Spleen (tissue), 11 donors: ENCODE data around the gene SNRNP27. TPM values are rescaled to one million over a fixed set of nuclear protein-coding genes. Genes with fewer than 3 reads are reported as not detected.
"Not testable (repeated sequence)": the region's sequence is repeated elsewhere in the genome, so short reads cannot be mapped to it uniquely, and the experiment has no call there.

Experiments
- DNase-seq: peaks from one replicate; pipeline ENCODE4 v3.0.0-alpha.2; 2020
- H3K27ac ChIP-seq, 8 donors: fragments of 200-600 bp; sonication (generic) in 7 of 8; 1 replicate in 4 of 8; 2 replicates in 4 of 8; pipeline versions ENCODE4 v1.5.0 to v1.8.0; 2016 to 2021; ENCODE audit warnings: inconsistent platforms in 4 of 8, mild to moderate bottlenecking in 4 of 8, moderate library complexity in 1 of 8
- H3K27me3 ChIP-seq, 7 donors: fragments of 200-600 bp; sonication (generic) in 6 of 7; replicated peaks in 1 of 7; 1 replicate in 4 of 7; 2 replicates in 3 of 7; pipeline versions ENCODE4 v1.5.0 to v1.8.0; 2016 to 2021; ENCODE audit warnings: inconsistent platforms in 3 of 7, mild to moderate bottlenecking in 1 of 7
- H3K36me3 ChIP-seq, 6 donors: fragments of 200-600 bp; sonication (generic) in 5 of 6; 1 replicate in 4 of 6; 2 replicates in 2 of 6; pipeline versions ENCODE4 v1.5.0 to v1.8.0; 2016 to 2021; ENCODE audit warnings: inconsistent platforms in 2 of 6
- H3K4me1 ChIP-seq, 6 donors: fragments of 200-600 bp; sonication (generic) in 5 of 6; 1 replicate in 3 of 6; 2 replicates in 3 of 6; pipeline versions ENCODE4 v1.5.0 to v1.8.0; 2016 to 2021; ENCODE audit warnings: inconsistent platforms in 3 of 6
- H3K4me3 ChIP-seq, 8 donors: fragments of 200-600 bp; sonication (generic) in 7 of 8; 1 replicate in 4 of 8; 2 replicates in 4 of 8; pipeline versions ENCODE4 v1.5.0 to v1.8.0; 2016 to 2021; ENCODE audit warnings: inconsistent platforms in 4 of 8, mild to moderate bottlenecking in 4 of 8, moderate library complexity in 2 of 8
- H3K9me3 ChIP-seq, 8 donors: fragments of 200-600 bp; sonication (generic) in 7 of 8; 1 replicate in 4 of 8; 2 replicates in 4 of 8; pipeline versions ENCODE4 v1.5.0 to v1.8.0; 2016 to 2021; ENCODE audit warnings: inconsistent platforms in 4 of 8
- POLR2A ChIP-seq, 3 donors: fragments of 450-650 bp; IDR thresholded peaks; one replicate each; pipeline ENCODE4 v1.5.1; 2017; ENCODE audit warnings: antibody characterized with exemption in 3 of 3, mild to moderate bottlenecking in 1 of 3
- POLR2AphosphoS5 ChIP-seq, 3 donors: sonication (generic); formaldehyde crosslinking; IDR thresholded peaks; one replicate each; pipeline ENCODE4 v1.5.1; 2017; ENCODE audit warnings: antibody characterized with exemption in 3 of 3
- WGBS, 5 donors: extraction: QIAGEN DNeasy Blood & Tissue Kit in 3 of 5; methylation state at CpG; one replicate each; pipeline versions ENCODE4 v1.1.5 to v1.1.7; 2013 to 2018; 5-methylcytosine and 5-hydroxymethylcytosine counted together
- intact Hi-C: fragments of 100-400 bp; cut with DNase I; formaldehyde crosslinking; loops from one replicate; pipeline ENCODE4 v1.15.0; 2023; ENCODE audit warnings: low total_unique reads
- polyA plus RNA-seq, 3 donors: library from polyadenylated mRNA; stranded (reverse); fragments of 200-250 nt; gene quantifications; one replicate each; pipeline ENCODE4 v1.2.1, GENCODE V29; 2013
- small RNA-seq, 4 donors: library from RNA; depleted of rRNA; stranded (forward); fragments of <200 nt; gene quantifications; one replicate each; pipeline ENCODE3, GENCODE V24; 2016
- total RNA-seq, 7 donors: library from RNA; depleted of rRNA in 3 of 7; stranded (reverse); fragments of >200 nt in 3 of 7; fragmentation: NEBNext Ultra II Directional in 4 of 7; extraction: Animal tissue kit (Norgen Biotek cat#: 25700) in 4 of 7; gene quantifications; one replicate each; pipeline versions ENCODE4 v1.1.0 to v1.2.1, GENCODE V29; 2016 to 2021
- TF ChIP-seq, protein P1 (sequence below), 11 experiments: fragments of 200-600 bp in 7 of 11; fragments of 450-650 bp in 4 of 11; sonication (generic) in 4 of 11; IDR thresholded peaks in 8 of 11; conservative IDR thresholded peaks in 3 of 11; 1 replicate in 7 of 11; 2 replicates in 4 of 11; pipeline versions ENCODE4 v1.4.0 to v1.8.0; 2016 to 2021; ENCODE audit warnings: antibody characterized with exemption in 11 of 11, inconsistent platforms in 4 of 11, mild to moderate bottlenecking in 1 of 11
- donor health status: healthy with polysubstance abuse.
- donor health status: DM: no; HTN: no; CAD: no; lungs with moderate emphysema.
- donor health status: DM: no; HTN: no; CAD: no.
- donor health status: Bipolar disorder and iron deficiency.
- donor health status: healthy.
- donor health status: DM: no; HTN: no; CAD: no.
- donor health status: DM: yes; HTN: yes; CAD: no.

SNRNP27 gene
- total and polyA plus RNA-seq, 10 donors = 28.0 to 62.9 (median 40.7) TPM

DNA sequence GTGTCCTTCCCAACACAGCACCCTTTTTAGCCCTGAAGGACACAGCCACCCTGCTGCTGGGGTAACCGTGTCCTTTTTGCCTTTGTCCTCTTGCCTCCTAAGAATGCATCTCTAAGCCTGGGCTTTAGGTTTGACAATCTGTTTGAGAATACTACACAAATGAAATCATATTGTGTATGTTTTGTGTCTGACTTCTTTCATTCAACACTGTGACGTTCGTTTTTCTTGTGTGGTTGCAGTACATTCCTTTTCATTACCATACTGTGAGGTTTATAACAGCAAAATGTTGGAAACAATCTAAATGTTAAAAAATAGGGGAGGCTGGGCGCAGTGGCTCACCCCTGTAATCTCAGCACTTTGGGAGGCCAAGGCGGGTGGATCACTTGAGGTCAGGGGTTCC is 56.5 kb downstream of the SNRNP27 start:
- TF ChIP-seq POLR2AphosphoS5 (IDR thresholded peaks at IDR 0.05) = no peak
- TF ChIP-seq, protein P1, sequence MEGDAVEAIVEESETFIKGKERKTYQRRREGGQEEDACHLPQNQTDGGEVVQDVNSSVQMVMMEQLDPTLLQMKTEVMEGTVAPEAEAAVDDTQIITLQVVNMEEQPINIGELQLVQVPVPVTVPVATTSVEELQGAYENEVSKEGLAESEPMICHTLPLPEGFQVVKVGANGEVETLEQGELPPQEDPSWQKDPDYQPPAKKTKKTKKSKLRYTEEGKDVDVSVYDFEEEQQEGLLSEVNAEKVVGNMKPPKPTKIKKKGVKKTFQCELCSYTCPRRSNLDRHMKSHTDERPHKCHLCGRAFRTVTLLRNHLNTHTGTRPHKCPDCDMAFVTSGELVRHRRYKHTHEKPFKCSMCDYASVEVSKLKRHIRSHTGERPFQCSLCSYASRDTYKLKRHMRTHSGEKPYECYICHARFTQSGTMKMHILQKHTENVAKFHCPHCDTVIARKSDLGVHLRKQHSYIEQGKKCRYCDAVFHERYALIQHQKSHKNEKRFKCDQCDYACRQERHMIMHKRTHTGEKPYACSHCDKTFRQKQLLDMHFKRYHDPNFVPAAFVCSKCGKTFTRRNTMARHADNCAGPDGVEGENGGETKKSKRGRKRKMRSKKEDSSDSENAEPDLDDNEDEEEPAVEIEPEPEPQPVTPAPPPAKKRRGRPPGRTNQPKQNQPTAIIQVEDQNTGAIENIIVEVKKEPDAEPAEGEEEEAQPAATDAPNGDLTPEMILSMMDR (IDR thresholded peaks at IDR 0.05 in 8 of 11, conservative IDR thresholded peaks at IDR 0.05 in 3 of 11) = no peak
- H3K4me3 ChIP-seq = no peak overlapping the region
- no peak overlapping the region for H3K27ac ChIP-seq
- WGBS, 5 donors = 86 to 92% (median 87%) methylated on average over 5 of the region's 5 CpGs
- no peaks in the 10 kb centered on the region for H3K36me3 ChIP-seq
- intact Hi-C loops = no loop called here
- H3K9me3 ChIP-seq = no peaks in the 10 kb centered on the region
- peaks cover 0 to 6% (median 0%) of the 10 kb centered on the region in 7 donors for H3K27me3 ChIP-seq
- DNase-seq = no peak
- peaks cover 4 to 59% (median 18%) of the 10 kb centered on the region in 6 donors for H3K4me1 ChIP-seq

DNA sequence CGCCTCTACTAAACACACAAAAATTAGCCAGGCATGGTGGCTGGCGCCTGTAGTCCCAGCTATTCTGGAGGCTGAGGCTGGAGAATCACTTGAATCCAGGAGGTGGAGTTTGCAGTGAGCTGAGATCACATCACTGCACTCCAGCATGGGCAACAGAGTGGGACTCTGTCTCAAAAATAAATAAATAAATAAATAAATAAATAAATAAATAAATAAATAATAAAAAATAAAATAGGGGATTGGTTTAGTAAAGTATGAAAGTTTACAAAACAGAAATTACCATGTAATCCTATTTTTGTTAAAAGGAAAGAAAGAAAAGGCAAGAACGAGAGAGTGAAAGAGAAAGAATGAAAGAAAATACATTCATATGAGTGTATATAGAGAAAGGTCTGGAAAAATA is 56.9 kb downstream of the SNRNP27 start:
- H3K27ac ChIP-seq, intact Hi-C loops, DNase-seq, H3K9me3 ChIP-seq, H3K36me3 ChIP-seq, H3K27me3 ChIP-seq, H3K4me3 ChIP-seq: not testable (repeated sequence)
- 88 to 96% (median 91%) methylated on average over 3 of the region's 3 CpGs for WGBS, 5 donors
- H3K4me1 ChIP-seq = peaks cover 4 to 54% (median 16%) of the 10 kb centered on the region in 6 donors

DNA sequence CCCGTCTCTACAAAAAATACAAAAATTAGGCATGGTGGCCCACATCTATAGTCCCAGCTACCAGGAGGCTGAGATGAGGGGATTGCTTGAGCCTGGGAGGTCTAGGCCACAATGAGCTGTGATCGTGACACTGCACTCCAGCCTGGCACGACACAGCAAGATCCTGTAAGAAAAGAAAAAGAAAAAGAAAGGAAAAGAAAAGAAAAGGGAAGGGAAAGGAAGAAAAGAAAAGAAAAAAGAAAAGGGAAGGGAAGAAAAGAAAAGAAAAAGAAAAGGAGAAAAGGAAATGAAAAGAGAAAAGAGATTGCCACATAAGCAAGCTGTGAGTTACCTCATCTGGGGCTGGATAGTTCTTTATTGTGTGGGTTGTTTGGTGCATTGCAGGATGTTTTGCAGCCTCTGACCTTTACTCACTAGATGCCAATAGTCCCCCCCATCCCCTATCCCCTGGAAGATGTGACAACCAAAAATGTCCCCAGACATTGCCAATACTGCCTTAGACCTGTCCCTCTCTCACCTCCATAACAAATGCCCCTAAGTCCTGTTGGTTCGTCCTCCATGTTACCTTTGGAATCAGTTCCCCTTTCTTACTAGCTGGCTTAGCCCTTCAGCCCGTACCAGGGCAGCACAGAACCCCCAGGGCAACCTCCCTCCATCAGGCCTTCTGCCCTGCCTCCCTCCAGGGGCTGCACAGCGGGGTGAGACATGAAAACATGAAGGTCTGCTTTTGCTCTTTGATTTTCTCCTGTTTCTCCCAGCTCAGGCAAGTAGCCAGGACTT is 58.8 kb downstream of the SNRNP27 start:
- Histone ChIP-seq H3K9me3 (no peaks in the 10 kb centered on the region), H3K4me3 (peak overlapping the region in 1 of 8 donors; percentile 32), H3K36me3 (no peaks in the 10 kb centered on the region), H3K27me3 (peaks cover 0 to 6% (median 0%) of the 10 kb centered on the region in 7 donors), H3K27ac (peak overlapping the region in 7 of 8 donors; percentile 8 to 83 (median 45)), H3K4me1 (peaks cover 0 to 46% (median 1%) of the 10 kb centered on the region in 6 donors)
- DNase-seq = no peak
- WGBS, 5 donors = 71 to 89% (median 77%) methylated on average over 6 of the region's 6 CpGs
- TF ChIP-seq POLR2A (IDR thresholded peaks at IDR 0.05) (no peak), POLR2AphosphoS5 (IDR thresholded peaks at IDR 0.05) (no peak)
- TF ChIP-seq, protein P1 (IDR thresholded peaks at IDR 0.05 in 8 of 11, conservative IDR thresholded peaks at IDR 0.05 in 3 of 11) = no peak
- intact Hi-C loops = no loop called here

DNA sequence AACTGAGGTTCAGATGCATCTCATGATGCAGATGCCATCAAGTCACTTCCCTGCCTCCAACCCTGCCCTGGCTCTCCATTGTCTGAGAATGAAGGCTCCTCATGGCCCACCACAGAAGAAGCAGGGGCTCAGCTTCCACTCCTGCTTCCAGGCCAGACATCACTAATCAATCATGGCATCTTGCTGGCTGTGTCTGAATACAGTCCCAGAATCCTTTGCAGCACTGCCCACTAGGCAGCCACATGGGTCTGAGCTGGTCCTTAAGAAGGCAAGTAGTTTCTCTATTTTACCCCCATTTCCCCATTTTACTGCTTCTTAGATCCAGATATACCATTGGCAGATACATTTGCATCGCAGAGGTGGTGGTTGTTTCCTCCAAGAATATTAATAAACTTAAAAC is 60.3 kb downstream of the SNRNP27 start:
- no peaks in the 10 kb centered on the region for H3K36me3 ChIP-seq
- no peaks in the 10 kb centered on the region for H3K9me3 ChIP-seq
- TF ChIP-seq POLR2A (IDR thresholded peaks at IDR 0.05) = no peak
- no peak overlapping the region for H3K4me3 ChIP-seq
- intact Hi-C loops = no loop called here
- no peak for DNase-seq
- 89 to 95% (median 92%) methylated on average over 1 of the region's 1 CpG for WGBS, 5 donors
- peak overlapping the region in 2 of 8 donors; percentile 15 to 83 for H3K27ac ChIP-seq
- H3K4me1 ChIP-seq = peaks cover 0 to 33% (median 0%) of the 10 kb centered on the region in 6 donors
- no peaks in the 10 kb centered on the region for H3K27me3 ChIP-seq

Small RNA genes within 50 kb of the gene (small RNA-seq; reads per million reads assigned to genes)
- 0 reads per million in 4 donors for gene RPL23AP92

Other genes with a start within 250 kb of the SNRNP27 start
- 10 to 100 TPM; 22.9 to 56.1 (median 50.0) TPM for gene ANXA4, start 151.8 kb upstream of the SNRNP27 start, total RNA-seq
- 10 to 100 TPM; 15.0 to 26.2 (median 20.1) TPM for gene ANXA4, start 151.8 kb upstream of the SNRNP27 start, polyA plus RNA-seq
- 10 to 100 TPM; 13.2 to 24.1 (median 19.8) TPM for gene GMCL1, start 64.3 kb upstream of the SNRNP27 start, total RNA-seq
- 1 to 10 TPM; 5.3 to 7.1 (median 7.1) TPM for gene GMCL1, start 64.3 kb upstream of the SNRNP27 start, polyA plus RNA-seq
- 100 to 1,000 TPM in 2 of 7 donors, 10 to 100 TPM in 5; 41.6 to 241 (median 90.3) TPM for gene MXD1, start 21.2 kb downstream of the SNRNP27 start, total RNA-seq
- gene MXD1, start 21.2 kb downstream of the SNRNP27 start, polyA plus RNA-seq = 1 to 10 TPM; 2.7 to 7.2 (median 4.2) TPM
- gene ASPRV1, start 67.7 kb downstream of the SNRNP27 start, total RNA-seq = 1 to 10 TPM; 2.7 to 5.3 (median 4.1) TPM
- gene ASPRV1, start 67.7 kb downstream of the SNRNP27 start, polyA plus RNA-seq = 1 to 10 TPM; 1.2 to 2.0 (median 1.9) TPM
- 100 to 1,000 TPM; 256 to 351 (median 301) TPM for gene PCBP1, start 193.5 kb downstream of the SNRNP27 start, total RNA-seq
- 100 to 1,000 TPM; 254 to 294 (median 278) TPM for gene PCBP1, start 193.5 kb downstream of the SNRNP27 start, polyA plus RNA-seq